Hematopoietic multipotent progenitor cell treated with erythropoietin and hydrocortisone succinate and interleukin-3 and kit ligand, for 8 days (in vitro differentiated cells): Measurements from ENCODE around the gene CHCHD3.
"Not testable (repeated sequence)": the region's sequence is repeated elsewhere in the genome, so short reads cannot be mapped to it uniquely, and the experiment has no call there.

Experiments
- DNase-seq: peaks from one replicate; pipeline ENCODE4 v3.0.0-alpha.2; 2015

CHCHD3 gene

DNA sequence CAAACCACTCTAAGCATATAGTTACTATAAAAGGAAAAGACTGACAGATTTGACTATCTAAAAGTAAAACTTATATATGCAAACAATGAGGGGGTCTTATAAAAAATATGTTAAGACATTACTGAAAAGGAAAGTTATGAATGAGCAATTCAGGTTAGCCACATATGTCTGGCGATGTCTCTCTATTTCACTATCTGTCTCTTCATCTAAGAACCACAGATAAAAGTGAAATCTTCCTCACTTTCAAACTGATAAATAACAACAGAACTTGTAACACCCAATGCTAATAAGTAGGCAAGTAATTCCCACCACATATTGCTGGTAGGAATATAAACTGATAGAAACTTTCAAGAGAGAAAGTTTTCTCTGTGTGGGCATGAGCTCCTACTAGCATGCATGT is 138.2 kb downstream of the CHCHD3 start:
- no peak for DNase-seq

DNA sequence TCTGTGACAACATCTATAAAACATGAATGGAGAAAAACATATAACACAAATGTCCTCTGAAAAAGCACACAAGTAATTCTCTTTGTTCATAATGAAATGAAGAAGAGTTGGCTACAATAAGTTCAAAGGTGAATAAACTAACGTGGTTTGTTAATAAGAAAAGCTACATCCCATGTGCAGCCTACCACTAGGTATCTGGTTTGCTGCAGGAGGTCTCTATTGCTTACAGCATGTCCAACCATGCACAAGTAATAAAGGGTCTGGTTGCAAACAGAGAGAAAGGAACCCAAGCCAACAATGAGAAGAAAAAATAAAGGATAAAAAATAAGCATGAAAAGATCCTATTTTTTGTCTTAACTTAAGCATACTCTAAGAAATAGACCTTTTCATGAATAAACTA is 139.2 kb downstream of the CHCHD3 start:
- no peak for DNase-seq

DNA sequence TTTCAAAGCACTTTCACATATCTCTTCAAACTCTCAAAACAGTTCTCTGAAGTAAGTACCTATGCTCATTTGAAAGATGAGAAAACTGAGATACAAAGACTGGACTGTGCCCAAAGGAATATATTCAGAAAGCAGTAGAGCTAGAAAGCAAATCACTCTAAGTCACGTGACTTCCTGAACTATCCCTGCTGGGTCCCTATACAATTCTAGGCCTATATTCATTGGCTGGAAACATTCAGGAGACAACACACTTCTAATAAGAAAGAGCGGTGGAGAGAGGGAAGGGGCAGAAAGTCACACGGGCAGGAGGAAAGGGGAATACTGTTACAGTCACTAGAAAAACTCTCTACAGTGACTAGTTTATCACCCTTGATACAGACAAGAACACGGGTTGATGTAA is 140.0 kb downstream of the CHCHD3 start:
- no peak for DNase-seq

DNA sequence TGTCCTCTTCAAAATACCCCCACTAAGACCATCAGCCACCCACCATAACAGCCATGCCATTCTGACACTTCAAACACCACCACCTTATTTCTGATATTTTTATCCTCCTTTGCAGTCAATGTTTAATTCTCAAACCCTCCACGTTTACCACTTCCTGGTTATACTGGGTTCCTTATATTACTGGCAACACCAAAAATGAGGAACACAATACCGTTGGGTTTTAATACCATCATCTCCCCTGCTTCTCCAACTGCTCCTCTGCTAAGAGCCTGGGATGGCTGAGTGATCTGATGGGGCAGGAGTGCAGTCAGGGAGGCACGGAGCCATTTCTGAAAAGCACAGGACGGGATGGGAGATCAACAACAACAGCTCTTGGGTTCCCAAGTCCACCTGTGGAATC is 140.5 kb downstream of the CHCHD3 start:
- no peak for DNase-seq

DNA sequence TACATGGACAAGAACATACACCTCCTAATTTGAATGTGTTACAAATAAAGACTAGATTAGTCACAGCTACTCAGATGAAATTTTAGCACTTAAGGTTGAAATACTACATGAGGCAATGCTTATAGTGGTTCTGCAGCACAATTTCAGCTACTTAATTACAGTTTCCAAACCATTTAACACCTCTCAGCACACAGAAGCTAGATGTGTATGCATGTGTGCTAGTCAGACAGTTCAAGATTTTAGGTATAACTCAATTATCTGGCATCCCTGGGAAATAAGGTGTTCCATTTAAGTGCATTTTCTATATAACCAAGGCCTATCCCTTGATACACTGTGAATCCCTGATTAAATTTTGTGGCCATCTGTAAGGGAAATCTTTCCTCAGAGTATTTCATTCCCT is 141.8 kb downstream of the CHCHD3 start:
- no peak for DNase-seq

DNA sequence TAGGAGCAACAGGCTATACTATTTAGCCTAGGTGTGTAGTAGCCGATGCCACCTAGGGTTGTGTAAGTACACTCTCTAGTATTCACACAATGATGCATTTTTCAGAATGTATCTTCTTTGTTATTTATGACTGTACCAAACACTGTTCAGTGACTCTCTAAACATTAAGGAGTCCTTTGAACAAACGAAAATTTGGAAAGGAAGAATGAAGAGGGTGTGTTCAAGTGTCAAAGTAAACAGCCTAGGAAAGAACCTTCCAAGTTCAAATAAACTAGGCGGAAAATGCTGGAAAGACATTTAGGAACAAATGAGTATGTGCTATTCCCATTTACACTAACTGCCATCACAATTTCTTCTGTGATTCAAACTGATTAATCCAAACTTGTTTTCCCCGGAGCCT is 142.4 kb downstream of the CHCHD3 start:
- DNase-seq: no peak

DNA sequence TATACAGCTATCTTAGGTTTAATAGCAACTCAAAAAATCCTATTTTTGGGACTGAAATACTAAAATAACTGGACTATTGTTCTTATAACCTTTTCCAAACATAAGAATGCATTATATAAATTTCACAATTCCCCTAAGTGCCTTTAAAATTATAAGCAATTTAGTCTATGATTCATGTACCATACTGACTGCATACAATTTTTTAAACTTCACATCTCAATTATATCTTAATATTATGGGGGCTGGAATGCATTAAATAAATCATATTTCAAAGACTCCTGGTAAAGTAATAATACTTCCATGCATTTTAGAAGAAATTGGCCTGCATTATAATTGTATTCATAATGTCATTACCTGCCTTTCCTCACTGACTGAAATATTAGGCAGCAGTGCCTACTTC is 144.6 kb downstream of the CHCHD3 start:
- DNase-seq: no peak

DNA sequence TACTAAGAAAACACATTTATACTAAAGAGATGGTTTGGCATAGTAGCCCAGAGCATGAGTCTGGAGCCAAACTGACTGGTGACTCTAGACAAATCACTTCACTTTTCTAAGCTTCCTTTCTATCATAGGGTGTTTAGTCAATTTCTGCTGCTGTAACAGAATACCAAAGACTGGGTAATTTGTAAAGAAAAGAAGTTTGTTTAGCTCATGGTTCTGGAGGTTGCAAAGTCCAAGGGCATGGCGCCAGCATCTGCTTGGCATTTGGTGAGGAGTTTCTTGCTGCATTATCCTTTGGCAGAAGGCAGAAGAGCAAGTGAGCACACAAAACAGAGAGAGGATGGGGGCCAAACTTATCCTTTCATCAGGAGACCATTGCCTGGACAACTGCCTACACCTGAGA is 146.3 kb downstream of the CHCHD3 start:
- DNase-seq: no peak

DNA sequence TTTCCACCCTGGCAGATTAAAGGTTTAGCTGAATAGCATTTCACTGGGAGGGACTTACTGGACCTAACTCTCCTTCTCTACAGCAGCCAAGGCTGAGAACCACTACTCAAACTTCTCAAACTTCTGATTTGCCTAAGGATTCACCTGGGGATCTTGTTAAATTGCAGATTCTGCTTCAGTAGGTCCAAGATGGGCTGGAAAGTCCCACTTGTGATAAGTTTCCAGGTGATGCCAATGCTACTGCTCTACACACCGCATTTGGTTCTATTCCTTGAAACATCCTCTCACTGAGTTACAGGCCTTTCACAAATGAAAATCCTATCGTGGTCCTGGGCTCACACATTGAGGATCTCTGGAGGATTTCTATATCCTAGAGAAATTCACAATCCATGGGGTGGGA is 147.9 kb downstream of the CHCHD3 start:
- DNase-seq: no peak

DNA sequence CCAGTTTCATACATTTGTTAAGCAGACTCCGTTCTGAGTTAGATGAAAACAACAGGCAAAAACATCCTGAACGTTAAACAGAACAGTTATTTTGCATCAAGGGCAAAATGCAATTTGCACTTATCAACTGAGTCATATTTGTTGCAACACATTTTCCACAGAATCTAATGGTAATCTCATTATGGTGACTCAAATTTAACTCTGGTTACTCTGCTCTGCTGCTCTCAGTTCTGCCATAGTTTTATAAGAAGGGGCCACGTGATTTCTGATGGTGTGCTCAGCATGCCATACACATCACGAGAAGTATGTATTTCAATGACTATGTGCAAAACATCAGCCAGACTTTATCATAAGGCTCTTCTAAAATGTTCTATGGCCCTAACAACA is 148.8 kb downstream of the CHCHD3 start:
- DNase-seq: no peak

DNA sequence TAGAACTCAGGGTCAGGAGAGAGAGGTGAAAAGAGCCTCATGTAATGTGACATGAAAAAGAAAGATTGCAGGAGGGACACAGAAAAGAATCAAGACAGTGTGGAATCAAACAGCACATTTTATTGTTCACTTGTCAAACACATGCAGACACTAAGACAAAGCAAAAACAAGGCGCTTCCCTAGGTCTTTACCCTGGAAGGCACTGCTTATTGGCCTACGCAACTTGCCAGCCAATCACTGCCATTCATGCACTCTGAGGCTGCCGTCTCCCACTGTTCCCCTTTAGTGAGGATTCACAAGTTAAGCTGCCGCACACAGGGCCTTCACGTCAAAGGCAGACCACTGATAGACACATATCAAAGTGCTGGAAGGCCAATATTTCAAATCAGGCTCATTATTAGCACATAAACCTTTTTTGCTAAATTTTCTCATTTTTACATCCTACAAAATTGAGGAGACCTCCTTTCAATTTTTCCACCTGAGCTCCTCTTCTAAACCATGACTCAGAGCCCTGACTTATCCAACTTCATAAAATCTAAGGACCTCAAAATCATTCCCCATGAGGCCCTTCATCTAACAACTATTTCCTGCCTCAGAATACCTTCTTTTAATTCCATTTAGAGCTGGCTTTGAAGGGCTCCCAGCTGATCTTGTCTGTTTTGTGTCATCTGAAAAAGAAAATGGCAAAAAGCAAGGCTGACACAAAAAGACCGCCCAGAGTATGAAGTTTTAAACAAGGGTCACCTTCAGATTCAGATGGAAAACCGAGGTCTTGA is 149.4 kb downstream of the CHCHD3 start:
- DNase-seq: no peak

DNA sequence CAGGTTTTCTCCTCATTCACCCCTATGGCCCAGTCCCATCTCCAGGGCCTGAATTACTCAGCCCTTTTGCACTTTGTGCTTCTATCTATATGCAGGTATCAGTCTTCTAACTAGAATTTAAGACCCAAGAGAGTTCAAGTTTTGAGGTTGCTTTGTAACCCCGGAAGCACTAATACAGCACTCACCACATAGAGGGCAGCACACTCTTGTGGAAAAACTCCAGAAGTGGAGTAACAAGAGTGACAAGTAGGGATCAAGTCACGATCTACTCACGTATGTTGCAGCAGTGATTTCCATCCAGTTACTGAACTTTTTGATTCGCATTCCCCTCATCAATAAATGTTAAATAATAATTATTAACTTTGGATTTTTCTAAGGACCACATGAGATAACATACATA is 151.0 kb downstream of the CHCHD3 start:
- peak; percentile 16 for DNase-seq

DNA sequence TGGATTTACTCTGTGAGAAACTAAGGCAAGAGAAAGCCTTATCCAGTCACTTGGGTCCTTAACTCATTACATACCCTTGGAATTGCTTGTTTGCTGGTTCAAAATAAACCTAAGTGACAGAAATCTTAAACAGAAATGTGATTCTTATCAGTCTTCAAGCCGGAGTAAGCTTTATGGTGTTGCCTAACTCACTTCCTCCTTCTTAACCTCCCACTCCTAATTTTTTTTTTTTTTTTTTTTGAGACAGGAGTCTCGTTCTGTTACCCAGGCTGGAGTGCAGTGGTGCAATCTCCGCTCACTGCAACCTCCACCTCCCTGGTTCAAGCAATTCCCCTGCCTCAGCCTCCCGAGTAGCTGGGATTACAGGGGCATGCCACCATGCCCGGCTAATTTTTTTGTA is 151.9 kb downstream of the CHCHD3 start:
- not testable (repeated sequence) for DNase-seq

DNA sequence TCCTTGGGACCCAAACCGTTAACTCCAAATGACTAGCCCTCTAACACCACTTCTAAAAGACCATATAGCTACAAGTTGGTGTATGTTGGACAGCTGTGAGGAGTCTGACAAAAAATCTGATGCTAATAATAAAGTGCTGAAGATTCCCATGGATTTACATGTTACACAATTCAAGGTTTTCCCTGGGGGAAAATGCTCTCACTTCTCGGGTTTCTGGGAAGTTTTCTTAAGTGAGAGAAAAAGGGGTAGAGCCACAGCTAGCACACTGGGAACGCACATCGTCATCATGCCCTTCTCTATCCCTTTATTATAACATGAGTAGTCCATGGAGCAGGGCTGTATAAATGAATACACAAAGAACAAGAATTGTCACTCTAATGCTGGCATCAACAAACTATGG is 162.1 kb downstream of the CHCHD3 start:
- no peak for DNase-seq

DNA sequence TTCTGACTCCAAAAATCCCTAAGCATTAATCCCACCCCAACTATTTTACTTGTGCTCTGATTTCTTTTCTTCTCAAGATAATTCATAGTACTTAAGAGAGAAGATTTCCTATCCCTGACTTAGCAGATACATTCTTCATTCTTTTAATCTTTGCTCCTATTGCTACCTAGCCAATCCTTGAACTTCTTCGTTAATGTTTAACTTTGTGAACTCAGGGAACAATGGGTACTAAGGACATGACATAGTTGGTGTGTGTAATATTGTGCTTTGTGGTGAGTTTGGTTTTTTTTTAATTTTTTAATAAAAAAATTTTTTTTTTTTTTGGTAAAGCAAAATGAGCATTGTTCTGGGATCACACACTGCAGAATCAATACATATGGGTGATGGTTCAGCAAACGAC is 166.2 kb downstream of the CHCHD3 start:
- DNase-seq: no peak

DNA sequence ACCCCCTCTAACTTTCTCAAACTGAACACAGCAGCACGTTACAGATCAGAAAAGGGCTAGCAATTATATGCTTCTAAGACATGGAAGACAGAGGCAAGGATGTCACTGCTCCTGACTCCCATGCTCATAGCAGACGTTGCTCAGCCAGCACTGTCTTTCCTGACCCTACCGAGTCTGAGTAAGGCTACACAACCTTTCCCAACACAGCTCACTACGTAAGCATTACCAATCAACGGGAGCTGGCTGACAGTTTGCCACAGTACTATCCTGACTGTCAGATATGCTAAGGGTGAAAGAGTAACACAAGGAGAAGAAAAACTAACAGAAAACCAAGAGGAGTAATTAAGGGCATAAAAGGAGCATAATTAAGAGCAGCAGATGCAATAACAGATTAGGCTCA is 171.2 kb downstream of the CHCHD3 start:
- no peak for DNase-seq

DNA sequence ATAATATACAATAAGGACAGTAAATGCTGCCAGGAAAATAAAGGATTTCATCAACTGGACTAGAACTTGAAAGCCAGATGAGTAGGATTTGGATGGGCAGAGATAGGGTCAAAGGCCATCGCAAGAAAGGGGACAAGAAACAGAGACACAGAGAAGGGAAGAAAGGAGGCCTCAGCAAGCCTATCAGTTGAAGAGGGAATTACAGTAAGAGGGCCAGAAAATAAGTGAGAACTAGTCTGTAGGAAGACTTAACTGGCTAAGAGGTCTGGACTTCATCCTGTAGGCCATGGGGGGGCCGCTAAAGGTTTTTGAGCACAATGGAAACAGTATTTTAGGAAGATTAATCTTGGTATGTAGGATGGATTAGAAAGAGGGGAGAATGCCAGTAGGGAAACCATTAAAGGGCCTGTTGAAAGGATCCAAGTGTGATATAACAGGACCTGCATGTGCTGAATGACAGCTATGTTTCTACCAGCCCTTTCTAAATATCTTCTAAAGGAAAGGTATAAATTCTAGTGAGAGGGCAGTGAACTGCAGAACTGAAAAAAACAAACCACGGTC is 174.4 kb downstream of the CHCHD3 start:
- no peak for DNase-seq

DNA sequence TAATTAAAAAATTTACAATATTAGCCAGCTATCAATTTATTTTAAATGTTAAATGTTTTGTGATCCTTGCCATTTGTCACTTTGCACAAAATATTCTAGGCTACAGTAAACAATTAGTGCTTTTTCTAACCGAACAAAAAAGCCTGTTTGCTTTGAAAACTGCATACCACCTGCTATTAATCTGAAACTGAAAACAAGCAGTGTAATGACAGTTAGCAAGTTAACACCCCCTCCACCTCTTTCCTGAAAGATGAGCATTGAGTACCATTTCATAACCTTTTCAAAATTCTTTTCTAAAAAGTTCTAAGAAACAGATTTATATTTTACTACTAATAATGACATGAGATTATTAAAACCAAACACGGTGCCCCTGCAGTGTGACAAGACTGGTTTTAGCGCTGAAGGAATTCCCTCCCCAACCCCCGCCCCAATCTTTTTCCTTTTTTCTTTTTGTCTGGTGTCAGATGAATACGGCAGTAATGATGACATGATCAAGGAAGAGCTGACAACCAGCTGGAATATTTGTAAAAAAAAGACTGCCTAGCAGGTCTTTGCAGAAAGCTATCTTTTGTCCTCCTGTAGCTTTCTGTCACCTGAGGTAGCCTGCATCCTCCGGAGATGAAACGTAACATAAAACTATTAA is 175.6 kb downstream of the CHCHD3 start:
- no peak for DNase-seq

DNA sequence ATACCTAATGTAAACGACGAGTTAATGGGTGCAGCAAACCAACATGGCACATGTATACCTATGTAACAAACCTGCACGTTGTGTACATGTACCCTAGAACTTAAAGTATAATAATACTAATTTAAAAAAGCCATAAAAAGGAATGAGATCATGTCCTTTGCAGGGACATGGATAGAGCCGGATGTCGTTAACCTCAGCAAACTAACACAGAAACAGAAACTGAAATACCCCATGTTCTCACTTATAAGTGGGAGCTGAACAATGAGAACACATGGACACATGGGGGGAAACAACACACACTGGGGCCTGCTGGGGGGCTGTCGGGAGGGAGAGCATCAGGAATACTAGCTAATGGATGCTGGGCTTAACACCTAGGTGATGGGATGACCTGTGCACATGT is 176.8 kb downstream of the CHCHD3 start:
- DNase-seq: not testable (repeated sequence)

DNA sequence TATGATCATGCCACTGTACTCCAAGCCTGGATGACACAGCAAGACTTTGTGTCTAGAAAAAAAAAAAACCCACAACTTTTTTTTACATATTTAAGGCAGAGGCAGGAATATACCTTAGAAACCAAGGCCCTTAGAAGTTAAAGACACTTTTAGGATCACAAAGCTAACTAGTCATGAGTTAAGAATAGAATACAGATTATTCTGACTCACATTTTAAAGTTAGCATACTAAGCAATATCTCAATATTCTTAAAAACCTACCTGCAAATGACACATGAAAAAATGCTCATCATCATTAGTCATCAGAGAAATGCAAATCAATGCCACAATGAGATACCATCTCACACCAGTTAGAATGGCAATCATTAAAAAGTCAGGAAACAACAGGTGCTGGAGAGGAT is 177.7 kb downstream of the CHCHD3 start:
- DNase-seq: no peak

DNA sequence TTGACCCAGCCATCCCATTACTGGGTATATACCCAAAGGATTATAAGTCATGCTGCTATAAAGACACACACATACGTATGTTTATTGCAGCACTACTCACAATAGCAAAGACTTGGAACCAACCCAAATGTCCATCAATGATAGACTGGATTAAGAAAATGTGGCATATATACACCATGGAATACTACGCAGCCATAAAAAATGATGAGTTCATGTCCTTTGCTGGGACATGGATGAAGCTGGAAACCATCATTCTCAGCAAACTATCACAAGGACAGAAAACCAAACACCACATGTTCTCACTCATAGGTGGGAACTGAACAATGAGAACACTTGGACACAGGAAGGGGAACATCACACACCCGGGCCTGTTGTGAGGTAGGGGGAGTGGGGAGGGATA is 179.6 kb downstream of the CHCHD3 start:
- not testable (repeated sequence) for DNase-seq

DNA sequence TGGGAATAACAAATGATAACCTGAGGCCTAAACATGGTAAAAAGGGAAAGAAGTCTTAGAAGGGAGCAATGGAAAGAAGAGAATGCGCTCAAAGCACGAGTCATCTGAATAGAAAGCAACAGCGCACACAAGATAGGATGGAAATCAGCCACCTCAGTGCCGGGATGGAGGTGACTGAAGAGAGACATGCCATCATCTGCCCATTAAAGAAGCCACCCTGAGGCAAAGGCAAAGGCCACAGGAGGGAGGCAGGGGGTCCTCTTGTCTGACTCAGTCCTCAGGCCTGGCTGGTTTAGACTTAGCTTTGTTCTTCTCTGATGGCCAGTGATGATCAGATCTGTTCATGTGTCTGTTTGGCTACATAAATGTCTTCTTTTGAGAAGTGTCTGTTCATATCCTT is 180.6 kb downstream of the CHCHD3 start:
- DNase-seq: no peak

DNA sequence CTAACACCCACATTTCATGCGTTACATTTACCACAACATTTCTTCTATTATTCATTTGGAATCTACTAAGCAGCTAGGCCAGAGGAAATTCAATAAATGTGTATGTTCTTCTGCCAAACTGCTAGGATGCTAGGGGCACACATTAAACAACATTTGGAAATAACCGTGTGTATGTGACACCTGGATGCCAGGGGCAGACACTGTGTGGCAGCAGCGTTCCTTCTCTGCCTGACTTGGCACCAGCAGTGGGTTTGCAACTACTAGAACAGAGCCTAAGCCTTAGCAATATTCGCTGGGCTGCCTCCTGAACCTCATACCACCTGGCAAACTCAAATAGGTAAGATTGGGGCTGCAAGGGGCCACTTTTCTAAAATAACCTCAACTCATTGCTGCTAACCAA is 182.1 kb downstream of the CHCHD3 start:
- DNase-seq: no peak

DNA sequence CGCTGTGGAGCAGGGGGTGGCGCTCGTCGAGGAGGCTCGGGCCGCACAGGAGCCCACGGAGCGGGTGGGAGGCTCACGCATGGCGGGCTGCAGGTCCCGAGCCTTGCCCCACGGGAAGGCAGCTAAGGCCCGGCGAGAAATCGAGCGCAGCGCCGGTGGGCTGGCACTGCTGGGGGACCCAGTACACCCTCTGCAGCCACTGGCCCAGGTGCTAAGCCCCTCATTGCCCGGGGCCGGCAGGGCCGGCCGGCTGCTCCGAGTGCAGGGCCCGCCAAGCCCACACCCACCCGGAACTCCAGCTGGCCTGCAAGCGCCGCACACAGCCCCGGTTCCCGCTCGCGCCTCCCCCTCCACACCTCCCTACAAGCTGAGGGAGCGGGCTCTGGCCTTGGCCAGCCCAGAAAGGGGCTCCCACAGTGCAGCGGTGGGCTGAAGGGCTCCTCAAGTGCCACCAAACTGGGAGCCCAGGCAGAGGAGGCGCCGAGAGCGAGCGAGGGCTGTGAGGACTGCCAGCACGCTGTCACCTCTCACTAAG is 183.2 kb downstream of the CHCHD3 start:
- DNase-seq: not testable (repeated sequence)
